K562 (cell line): ENCODE measurements around the gene ING5. TPM values are rescaled to one million over a fixed set of nuclear protein-coding genes. Genes with fewer than 3 reads are reported as not detected.

Experiments used
- ATAC-seq: fragments of 200-7000 bp; cut with Tn5 transposase; 3 replicates; pipeline ENCODE4 v1.9.1; 2020; ENCODE audit warnings: moderate library complexity
- BruUV-seq: library from RNA; stranded (reverse); fragments of 400-500 nt; replicated peaks from 2 replicates; lab custom pipeline; 2021; lab: Mats Ljungman, UMichigan
- CTCF ChIA-PET: fragments of 300-600 bp; formaldehyde crosslinking; extraction: SDS; loops from one replicate; lab custom pipeline; 2021; ENCODE audit warnings: low intra/inter-chr PET ratio; lab: Yijun Ruan, JAX
- POLR2A ChIA-PET: fragments of 300-600, 350-650 bp; sonication (Branson Sonifier 250); formaldehyde crosslinking; extraction: SDS; loops from one replicate; lab custom pipeline; 2021; ENCODE audit warnings: antibody characterized with exemption, inconsistent platforms; lab: Yijun Ruan, JAX
- DNase-seq, 4 experiments: peaks; one replicate each; pipeline versions ENCODE4 v3.0.0 to v3.0.0-alpha.2; 2011 to 2018; ENCODE audit warnings: low spot score in 3 of 4, mixed read lengths in 3 of 4; ENCODE audit errors: extremely low read depth in 1 of 4
- FAIRE-seq: peaks from 2 replicates; lab custom pipeline; 2011; peaks lifted over from hg19 to GRCh38; lab: Jason Lieb, UNC
- H2AFZ ChIP-seq: 2 replicates; pipeline ENCODE4 v1.6.0; 2011; ENCODE audit warnings: low read depth, low read length, control low read depth, inconsistent platforms
- H3K27ac ChIP-seq: fragments of 200-600 bp; 3 replicates; pipeline ENCODE4 v1.8.0; 2011; ENCODE audit warnings: low read depth, mild to moderate bottlenecking, control low read depth, inconsistent platforms, low read length, moderate library complexity, mixed read lengths; ENCODE audit errors: extremely low read depth
- H3K27me3 ChIP-seq, 2 experiments: fragments of 300-600 bp in 1 of 2; 2 replicates in 1 of 2; 3 replicates in 1 of 2; pipeline versions ENCODE4 v1.6.0 to v1.8.0; 2011; ENCODE audit warnings: inconsistent platforms in 2 of 2, low read length in 2 of 2, mild to moderate bottlenecking in 1 of 2, mixed read lengths in 1 of 2, moderate library complexity in 1 of 2; ENCODE audit not compliant: control insufficient read depth in 2 of 2, insufficient read depth in 2 of 2
- H3K36me3 ChIP-seq: fragments of 300-600 bp; 3 replicates; pipeline ENCODE4 v1.8.0; 2011; ENCODE audit warnings: mild to moderate bottlenecking, low read length, inconsistent platforms; ENCODE audit not compliant: control insufficient read depth, insufficient read depth
- H3K4me1 ChIP-seq, 2 experiments: fragments of 200-600 bp in 1 of 2; replicated peaks in 1 of 2; 2 replicates in 1 of 2; 3 replicates in 1 of 2; pipeline versions ENCODE4 v1.5.1 to v1.8.0; 2011; ENCODE audit warnings: inconsistent platforms in 2 of 2, low read length in 2 of 2, mild to moderate bottlenecking in 1 of 2, mixed read lengths in 1 of 2, moderate library complexity in 1 of 2; ENCODE audit not compliant: control insufficient read depth in 2 of 2, insufficient read depth in 2 of 2
- H3K4me2 ChIP-seq: 2 replicates; pipeline ENCODE4 v1.6.1; 2011; ENCODE audit warnings: low read length, control low read depth, inconsistent platforms, mixed read lengths; ENCODE audit not compliant: insufficient read depth
- H3K4me3 ChIP-seq: fragments of 200-600 bp; sonication (generic), shearing (Covaris generic); 2 replicates; pipeline ENCODE4 v1.5.1; 2016; ENCODE audit warnings: control low read depth, inconsistent platforms
- H3K79me2 ChIP-seq: fragments of 200-600 bp; 3 replicates; pipeline ENCODE4 v1.8.0; 2011; ENCODE audit warnings: low read length, inconsistent platforms; ENCODE audit not compliant: control insufficient read depth, insufficient read depth
- H3K9ac ChIP-seq, 2 experiments: 2 replicates each; pipeline versions ENCODE4 v1.6.0 to v1.6.1; 2011; ENCODE audit warnings: low read depth in 2 of 2, low read length in 2 of 2, control low read depth in 1 of 2, inconsistent platforms in 1 of 2, mild to moderate bottlenecking in 1 of 2, mixed read lengths in 1 of 2; ENCODE audit not compliant: insufficient read depth in 1 of 2
- H3K9me1 ChIP-seq: one replicate; pipeline ENCODE4 v1.6.0; 2011; ENCODE audit warnings: inconsistent platforms, mild to moderate bottlenecking, low read length, moderate library complexity; ENCODE audit not compliant: control insufficient read depth, insufficient read depth
- H3K9me3 ChIP-seq: replicated peaks from 2 replicates; pipeline ENCODE4 v1.5.1; 2011; ENCODE audit warnings: low read depth, low read length, inconsistent platforms; ENCODE audit not compliant: control insufficient read depth, insufficient read depth
- H4K20me1 ChIP-seq: replicated peaks from 2 replicates; pipeline ENCODE4 v1.6.1; 2011; ENCODE audit warnings: low read length, inconsistent platforms, mixed read lengths; ENCODE audit not compliant: control insufficient read depth, insufficient read depth
- BRF1 ChIP-seq: IDR thresholded peaks from 3 replicates; pipeline ENCODE4 v1.6.1; 2011; ENCODE audit warnings: borderline replicate concordance, mild to moderate bottlenecking; ENCODE audit not compliant: insufficient read length; ENCODE audit errors: extremely low read depth
- GMEB1 ChIP-seq: fragments of 250-450 bp; sonication (Bioruptor Pico); IDR thresholded peaks from 2 replicates; pipeline ENCODE4 v1.4.0; 2020; ENCODE audit warnings: mild to moderate bottlenecking
- KAT7 ChIP-seq: sonication (generic); formaldehyde crosslinking; IDR thresholded peaks from 2 replicates; pipeline ENCODE4 v1.8.0; 2022; ENCODE audit warnings: missing genetic modification reagents, mild to moderate bottlenecking, borderline replicate concordance
- NR2C2 ChIP-seq, 2 experiments: fragments of 200-800 bp in 1 of 2; sonication (Bioruptor generic) in 1 of 2; sonication (generic) in 1 of 2; formaldehyde crosslinking in 1 of 2; IDR thresholded peaks; 2 replicates each; pipeline versions ENCODE4 v1.6.1 to v1.8.0; 2016 to 2022; ENCODE audit warnings: mild to moderate bottlenecking in 1 of 2, missing compliant biosample characterization in 1 of 2, missing genetic modification characterization in 1 of 2, missing genetic modification reagents in 1 of 2
- POLR2G ChIP-seq: fragments of 200-400 bp; formaldehyde crosslinking; IDR thresholded peaks from 2 replicates; pipeline ENCODE4 v1.6.1; 2017; ENCODE audit warnings: low read depth, mild to moderate bottlenecking, antibody characterized with exemption, low read length, moderate library complexity
- ZNF695 ChIP-seq: fragments of 450-650 bp; formaldehyde crosslinking; IDR thresholded peaks from 2 replicates; pipeline ENCODE4 v1.4.0; 2020; ENCODE audit warnings: mild to moderate bottlenecking, moderate library complexity
- WGBS: fragments of 100-300 bp; shearing (Covaris generic); methylation state at CpG from one replicate; pipeline ENCODE4 v1.1.6; 2016; ENCODE audit warnings: low coverage, mixed read lengths; ENCODE audit not compliant: insufficient coverage; ENCODE audit errors: missing lambda C conversion rate; 5-methylcytosine and 5-hydroxymethylcytosine counted together
- in situ Hi-C: fragments of 300-500 bp; cut with MboI; formaldehyde crosslinking; loops from 4 replicates; pipeline ENCODE4 v1.15.0; 2018; ENCODE audit warnings: inconsistent platforms, mixed read lengths
- intact Hi-C: fragments of 100-400 bp; cut with micrococcal nuclease; formaldehyde crosslinking; loops from 2 replicates; pipeline ENCODE4 v1.14.2; 2022
- polyA plus RNA-seq, 8 experiments: library from polyadenylated mRNA; depleted of rRNA in 4 of 8; stranded (reverse) in 5 of 8; unstranded in 3 of 8; fragments of >200 nt; fragmentation: Nextera tagmentation in 2 of 8; fragmentation: Illumina TruSeq in 1 of 8; extraction: Ambion mirVana in 2 of 8; extraction: Trizol in 1 of 8; gene quantifications; 2 replicates each; pipeline versions ENCODE4 v1.2.1 to v1.2.3, GENCODE V29; 2011 to 2014; ENCODE audit warnings: inconsistent platforms in 1 of 8, missing spikeins in 1 of 8
- total RNA-seq, 7 experiments: library from RNA; depleted of rRNA in 6 of 7; stranded (reverse); fragments of >200 nt in 6 of 7; fragmentation: Illumina TruSeq in 2 of 7; extraction: Trizol in 2 of 7; gene quantifications; 2 replicates each; pipeline versions ENCODE4 v1.2.1 to v1.2.3, GENCODE V29; 2011 to 2021; ENCODE audit warnings: low replicate concordance in 1 of 7

The ING5 gene
- total and polyA plus RNA-seq, 9 of the 15 experiments (the other 6 are each of a cell fraction or from before 2014, with no cell fraction given), result 10.4 to 53.3 (median 27.9) TPM

- no peak for TF ChIP-seq GMEB1 (CRISPR knock-in tag)
Measured at GRCh38 chr2:241764275-241765241, 62.7 kb downstream of the ING5 start (continued).

- peaks cover 9 to 38% of the 10 kb centered on the region in 2 experiments for H3K4me1 ChIP-seq
- 0 out of 3 replicates have a peak, but pooled peaks cover 3% of the 10 kb centered on the region for H3K36me3 ChIP-seq
- no peaks in the 10 kb centered on the region for H3K79me2 ChIP-seq
- no peak for ATAC-seq
- no peaks in the 10 kb centered on the region for H3K9me1 ChIP-seq
- H3K27me3 ChIP-seq, result no peaks in the 10 kb centered on the region
- H4K20me1 ChIP-seq, result no peaks in the 10 kb centered on the region
- H2AFZ ChIP-seq, result no peak overlapping the region
- no peak overlapping the region for H3K4me3 ChIP-seq
- H3K4me2 ChIP-seq, result no peak overlapping the region
- intact Hi-C loops, result no loop called here
- ChIA-PET CTCF (no interaction called here), POLR2A (no interaction called here)
- WGBS, result 98% methylated on average over 20 of the region's 37 CpGs
- DNase-seq, result peak in 1 of 4 experiments; percentile 2
- FAIRE-seq, result no peak
- H3K9ac ChIP-seq, result no peak overlapping the region
- in situ Hi-C loops, result no loop called here
- H3K9me3 ChIP-seq, result no peaks in the 10 kb centered on the region
- BruUV-seq, result no TSS peak
- H3K27ac ChIP-seq, result no peak overlapping the region
- TF ChIP-seq BRF1 (no peak), NR2C2 (CRISPR knock-in tag; IDR thresholded peaks at IDR 0.05) (no peak), NR2C2 (tag; IDR thresholded peaks at IDR 0.05) (no peak), KAT7 (CRISPR knock-in tag) (no peak), POLR2G (0 out of 2 replicates have a peak, but pooled peaks have one; percentile 35), ZNF695 (CRISPR knock-in tag) (no peak)
Measured at GRCh38 chr2:241767464-241768250, 65.8 kb downstream of the ING5 start.
